HepG2 (cell line): Measurements from ENCODE around the gene SEC11A. TPM values are rescaled to one million over a fixed set of nuclear protein-coding genes. Genes with fewer than 3 reads are reported as not detected.

Experiments
- CBFB ChIP-seq: sonication (generic); formaldehyde crosslinking; IDR thresholded peaks from 2 replicates; pipeline ENCODE4 v1.4.0; 2020; ENCODE audit warnings: missing genetic modification reagents
- CCAR2 ChIP-seq: fragments of 200-400 bp; formaldehyde crosslinking; optimal IDR thresholded peaks from 2 replicates; pipeline ENCODE3; 2018; ENCODE audit warnings: low read depth, mild to moderate bottlenecking, low read length, moderate library complexity
- KLF15 ChIP-seq: sonication (generic); formaldehyde crosslinking; IDR thresholded peaks from 2 replicates; pipeline ENCODE4 v1.8.1; 2023; ENCODE audit warnings: borderline replicate concordance, mild to moderate bottlenecking, inconsistent platforms, missing genetic modification reagents, mixed read lengths
- KMT2A ChIP-seq: sonication (generic); formaldehyde crosslinking; IDR thresholded peaks from 2 replicates; pipeline ENCODE4 v1.4.0; 2020; ENCODE audit warnings: missing genetic modification reagents
- LCORL ChIP-seq, 2 experiments: fragments of 450-650 bp in 1 of 2; sonication (generic) in 1 of 2; formaldehyde crosslinking in 1 of 2; IDR thresholded peaks; 2 replicates each; pipeline versions ENCODE4 v1.5.0 to v1.6.1; 2017 to 2020; ENCODE audit warnings: antibody characterized with exemption in 1 of 2, missing genetic modification reagents in 1 of 2
- NFKBIZ ChIP-seq: IDR thresholded peaks from 2 replicates; pipeline ENCODE4 v1.6.1; 2018; ENCODE audit warnings: missing genetic modification reagents, missing compliant biosample characterization
- SIX1 ChIP-seq: sonication (generic); formaldehyde crosslinking; IDR thresholded peaks from 2 replicates; pipeline ENCODE4 v1.4.0; 2020; ENCODE audit warnings: missing genetic modification reagents, borderline replicate concordance
- TBX2 ChIP-seq: sonication (generic); formaldehyde crosslinking; IDR thresholded peaks from 2 replicates; pipeline ENCODE4 v1.5.0; 2020; ENCODE audit warnings: missing genetic modification reagents, mild to moderate bottlenecking, borderline replicate concordance
- YEATS4 ChIP-seq: sonication (generic); formaldehyde crosslinking; IDR thresholded peaks from 2 replicates; pipeline ENCODE4 v1.4.0; 2020; ENCODE audit warnings: missing genetic modification reagents, borderline replicate concordance
- ZNF205 ChIP-seq: IDR thresholded peaks from 2 replicates; pipeline ENCODE4 v1.6.1; 2018; ENCODE audit warnings: missing biosample characterization, missing genetic modification reagents
- ZNF317 ChIP-seq: sonication (generic); formaldehyde crosslinking; IDR thresholded peaks from 2 replicates; pipeline ENCODE4 v1.5.0; 2020; ENCODE audit warnings: mild to moderate bottlenecking, missing genetic modification reagents
- ZNF496 ChIP-seq: sonication (generic); formaldehyde crosslinking; IDR thresholded peaks from 2 replicates; pipeline ENCODE4 v1.8.1; 2023; ENCODE audit warnings: mild to moderate bottlenecking, moderate library complexity, missing genetic modification reagents; ENCODE audit not compliant: insufficient replicate concordance
- ZZZ3 ChIP-seq: sonication (generic); formaldehyde crosslinking; IDR thresholded peaks from 2 replicates; pipeline ENCODE4 v1.4.0; 2020; ENCODE audit warnings: missing genetic modification reagents, mild to moderate bottlenecking, borderline replicate concordance
- polyA plus RNA-seq, 8 experiments: library from polyadenylated mRNA; depleted of rRNA in 3 of 8; stranded (reverse) in 7 of 8; unstranded in 1 of 8; fragments of >200 nt; fragmentation: Illumina TruSeq in 4 of 8; extraction: Trizol in 4 of 8; gene quantifications; 2 replicates each; pipeline versions ENCODE4 v1.2.1 to v1.2.3, GENCODE V29; 2011 to 2016; ENCODE audit warnings: low read depth in 4 of 8, missing spikeins in 1 of 8, mixed read lengths in 1 of 8; ENCODE audit not compliant: insufficient read depth in 1 of 8
- total RNA-seq, 5 experiments: library from RNA; depleted of rRNA; stranded (reverse); fragments of >200 nt; fragmentation: Illumina TruSeq; extraction: Trizol; gene quantifications; 2 replicates each; pipeline ENCODE4 v1.2.3, GENCODE V29; 2016; ENCODE audit warnings: low read depth in 1 of 5
- TF ChIP-seq, protein P1 (sequence below), 2 experiments: sonication (generic) in 1 of 2; formaldehyde crosslinking in 1 of 2; IDR thresholded peaks; 2 replicates each; pipeline versions ENCODE4 v1.4.0 to v1.6.1; 2018 to 2020; ENCODE audit warnings: missing genetic modification reagents in 2 of 2, borderline replicate concordance in 1 of 2, low read depth in 1 of 2, mild to moderate bottlenecking in 1 of 2, missing biosample characterization in 1 of 2
- TF ChIP-seq, protein P2 (sequence below): sonication (generic); formaldehyde crosslinking; IDR thresholded peaks from 2 replicates; pipeline ENCODE4 v1.8.0; 2022; ENCODE audit warnings: missing genetic modification reagents, low read depth, mild to moderate bottlenecking, borderline replicate concordance
- TF ChIP-seq, protein P3 (sequence below), 2 experiments: fragments of 450-650 bp in 1 of 2; sonication (generic) in 1 of 2; formaldehyde crosslinking in 1 of 2; IDR thresholded peaks; 2 replicates each; pipeline versions ENCODE4 v1.6.1 to v1.8.0; 2016 to 2022; ENCODE audit warnings: antibody characterized with exemption in 1 of 2, mild to moderate bottlenecking in 1 of 2, missing genetic modification reagents in 1 of 2

The SEC11A gene
- total and polyA plus RNA-seq, 2 of the 13 experiments (the other 11 are each of a cell fraction or from before 2014, with no cell fraction given): 141 to 230 TPM

DNA sequence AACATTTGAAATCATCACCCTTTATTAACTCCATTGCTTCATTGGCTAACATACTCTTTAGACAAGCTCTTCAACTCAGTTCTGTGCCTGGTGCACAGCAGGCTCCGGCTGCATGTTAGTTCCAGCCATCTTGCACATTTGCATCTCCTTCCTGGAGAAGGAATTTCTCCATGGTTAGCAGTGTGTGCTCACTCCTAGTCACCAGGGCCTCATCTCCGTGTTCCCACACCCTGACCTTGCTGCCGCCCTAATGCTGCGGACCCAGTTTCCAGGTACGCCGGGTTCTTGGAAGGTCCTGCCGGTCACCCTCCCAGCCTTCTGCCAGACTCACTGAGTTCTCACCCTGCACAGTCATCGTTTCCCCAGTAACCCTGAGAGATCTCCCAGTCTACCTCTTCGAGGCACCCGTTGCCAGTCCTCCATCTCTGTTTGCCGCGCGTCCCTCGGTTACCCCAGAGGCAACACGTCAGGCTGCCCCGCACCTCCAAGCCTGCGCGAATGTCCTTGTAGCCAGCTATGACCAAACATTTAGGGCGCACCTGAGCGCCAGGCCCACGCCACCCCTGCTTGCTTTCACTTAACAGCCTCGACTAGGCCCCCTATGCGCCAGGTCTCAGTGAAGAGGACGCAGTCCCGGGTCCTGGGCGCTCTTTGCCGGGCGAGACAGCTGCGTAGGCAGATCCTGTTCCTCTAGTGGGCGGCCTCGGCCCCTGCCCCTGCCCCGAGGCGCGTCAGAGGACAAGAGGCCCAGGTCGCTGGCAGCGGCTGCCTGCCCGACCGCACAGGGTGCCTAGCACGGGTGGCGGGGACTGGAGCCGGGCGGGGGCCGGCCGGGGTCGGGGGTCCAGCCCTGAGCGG, 31.7 kb upstream of the SEC11A start (continued):
- TF ChIP-seq TBX2 (CRISPR knock-in tag) (peak; percentile 71), CCAR2 (no peak), ZNF205 (CRISPR knock-in tag) (0 out of 2 replicates have a peak, but pooled peaks have one; percentile 33), NFKBIZ (CRISPR knock-in tag) (no peak), SIX1 (CRISPR knock-in tag) (no peak), LCORL (IDR thresholded peaks at IDR 0.05) (no peak), LCORL (CRISPR knock-in tag; IDR thresholded peaks at IDR 0.05) (peak; percentile 19; the same call in 1 of the 2 replicates), YEATS4 (CRISPR knock-in tag) (peak; percentile 85), KLF15 (CRISPR knock-in tag) (no peak), ZZZ3 (CRISPR knock-in tag) (0 out of 2 replicates have a peak, but pooled peaks have one; percentile 52), CBFB (CRISPR knock-in tag) (no peak), ZNF496 (no peak), KMT2A (CRISPR knock-in tag) (peak; percentile 70; the same call in 1 of the 2 replicates), ZNF317 (CRISPR knock-in tag) (peak; percentile 41; the same call in 1 of the 2 replicates)
- TF ChIP-seq, protein P1, sequence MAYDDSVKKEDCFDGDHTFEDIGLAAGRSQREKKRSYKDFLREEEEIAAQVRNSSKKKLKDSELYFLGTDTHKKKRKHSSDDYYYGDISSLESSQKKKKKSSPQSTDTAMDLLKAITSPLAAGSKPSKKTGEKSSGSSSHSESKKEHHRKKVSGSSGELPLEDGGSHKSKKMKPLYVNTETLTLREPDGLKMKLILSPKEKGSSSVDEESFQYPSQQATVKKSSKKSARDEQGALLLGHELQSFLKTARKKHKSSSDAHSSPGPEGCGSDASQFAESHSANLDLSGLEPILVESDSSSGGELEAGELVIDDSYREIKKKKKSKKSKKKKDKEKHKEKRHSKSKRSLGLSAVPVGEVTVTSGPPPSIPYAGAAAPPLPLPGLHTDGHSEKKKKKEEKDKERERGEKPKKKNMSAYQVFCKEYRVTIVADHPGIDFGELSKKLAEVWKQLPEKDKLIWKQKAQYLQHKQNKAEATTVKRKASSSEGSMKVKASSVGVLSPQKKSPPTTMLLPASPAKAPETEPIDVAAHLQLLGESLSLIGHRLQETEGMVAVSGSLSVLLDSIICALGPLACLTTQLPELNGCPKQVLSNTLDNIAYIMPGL (CRISPR knock-in tag; IDR thresholded peaks at IDR 0.05; ENCODE audit: borderline replicate concordance in 1 of 2, low read depth in 1 of 2): peak; percentile 51 to 82; a peak in 3 of 4 replicates
- TF ChIP-seq, protein P2, sequence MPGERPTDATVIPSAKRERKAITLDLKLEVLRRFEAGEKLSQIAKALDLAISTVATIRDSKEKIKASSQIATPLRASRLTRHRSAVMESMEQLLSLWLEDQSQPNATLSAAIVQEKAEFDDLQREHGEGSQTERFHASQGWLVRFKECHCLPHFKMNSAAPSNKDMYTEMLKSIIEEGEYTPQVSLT (CRISPR knock-in tag): no peak
- TF ChIP-seq, protein P3, sequence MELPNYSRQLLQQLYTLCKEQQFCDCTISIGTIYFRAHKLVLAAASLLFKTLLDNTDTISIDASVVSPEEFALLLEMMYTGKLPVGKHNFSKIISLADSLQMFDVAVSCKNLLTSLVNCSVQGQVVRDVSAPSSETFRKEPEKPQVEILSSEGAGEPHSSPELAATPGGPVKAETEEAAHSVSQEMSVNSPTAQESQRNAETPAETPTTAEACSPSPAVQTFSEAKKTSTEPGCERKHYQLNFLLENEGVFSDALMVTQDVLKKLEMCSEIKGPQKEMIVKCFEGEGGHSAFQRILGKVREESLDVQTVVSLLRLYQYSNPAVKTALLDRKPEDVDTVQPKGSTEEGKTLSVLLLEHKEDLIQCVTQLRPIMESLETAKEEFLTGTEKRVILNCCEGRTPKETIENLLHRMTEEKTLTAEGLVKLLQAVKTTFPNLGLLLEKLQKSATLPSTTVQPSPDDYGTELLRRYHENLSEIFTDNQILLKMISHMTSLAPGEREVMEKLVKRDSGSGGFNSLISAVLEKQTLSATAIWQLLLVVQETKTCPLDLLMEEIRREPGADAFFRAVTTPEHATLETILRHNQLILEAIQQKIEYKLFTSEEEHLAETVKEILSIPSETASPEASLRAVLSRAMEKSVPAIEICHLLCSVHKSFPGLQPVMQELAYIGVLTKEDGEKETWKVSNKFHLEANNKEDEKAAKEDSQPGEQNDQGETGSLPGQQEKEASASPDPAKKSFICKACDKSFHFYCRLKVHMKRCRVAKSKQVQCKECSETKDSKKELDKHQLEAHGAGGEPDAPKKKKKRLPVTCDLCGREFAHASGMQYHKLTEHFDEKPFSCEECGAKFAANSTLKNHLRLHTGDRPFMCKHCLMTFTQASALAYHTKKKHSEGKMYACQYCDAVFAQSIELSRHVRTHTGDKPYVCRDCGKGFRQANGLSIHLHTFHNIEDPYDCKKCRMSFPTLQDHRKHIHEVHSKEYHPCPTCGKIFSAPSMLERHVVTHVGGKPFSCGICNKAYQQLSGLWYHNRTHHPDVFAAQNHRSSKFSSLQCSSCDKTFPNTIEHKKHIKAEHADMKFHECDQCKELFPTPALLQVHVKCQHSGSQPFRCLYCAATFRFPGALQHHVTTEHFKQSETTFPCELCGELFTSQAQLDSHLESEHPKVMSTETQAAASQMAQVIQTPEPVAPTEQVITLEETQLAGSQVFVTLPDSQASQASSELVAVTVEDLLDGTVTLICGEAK (IDR thresholded peaks at IDR 0.05): no peak
- TF ChIP-seq, protein P3 (CRISPR knock-in tag; IDR thresholded peaks at IDR 0.05): peak; percentile 23; the same call in 1 of the 2 replicates
